A549 treated with GW870086 at 1 μM for 4 hours (cell line): Measurements from ENCODE around the gene M1AP. TPM values are rescaled to one million over a fixed set of nuclear protein-coding genes. Genes with fewer than 3 reads are reported as not detected.

Source experiments
- total RNA-seq: library from RNA; stranded (reverse); fragments of 200-300 nt; extraction: Qiagen RNA extraction; gene quantifications from 5 replicates; pipeline ENCODE4 v1.2.3, GENCODE V29; 2022; ENCODE audit warnings: low read depth

M1AP gene
- not detected in 5 replicates for total RNA-seq

GRCh38 chr2:74648009-74648443 is at the start of gene M1AP:
M1AP (minus strand) TSS chr2:74648330; CDS start chr2:74640275, 8,055 bp downstream.

GRCh38 chr2:74653985-74654882 is 6.1 kb upstream of the M1AP start, which contains the start of gene SEMA4F:
SEMA4F (plus strand) TSS chr2:74654247; CDS start chr2:74654377, 130 bp downstream.

GRCh38 chr2:74553892-74554819 is 94.0 kb downstream of the M1AP start, which contains the start of the genes DOK1 and LOXL3:
DOK1 (plus strand) TSS chr2:74554720; CDS start chr2:74554755, 35 bp downstream.
LOXL3 (minus strand) TSS chr2:74553942; CDS start chr2:74552634, 1,308 bp downstream.

GRCh38 chr2:74529357-74530238 is 118.5 kb downstream of the M1AP start, which contains the start of the genes AUP1 and HTRA2:
AUP1 (minus strand) TSS chr2:74529706; CDS start chr2:74529629, 77 bp downstream.
HTRA2 (plus strand) TSS chr2:74529933; CDS start chr2:74530007, 74 bp downstream.

GRCh38 chr2:74525717-74526648 is 122.1 kb downstream of the M1AP start, which contains the start of gene DQX1:
DQX1 (minus strand) TSS chr2:74526231; CDS start chr2:74525729, 502 bp downstream.

GRCh38 chr2:74514368-74515270 is 133.5 kb downstream of the M1AP start, which contains the start of gene TLX2:
TLX2 (plus strand) TSS chr2:74514450; CDS start chr2:74514807, 357 bp downstream.

Other genes starting within 250 kb of the M1AP start
- 2.2 to 4.1 TPM (median 3.2 TPM) in 5 replicates for gene C2orf81, start 226.7 kb downstream of the M1AP start, total RNA-seq
- gene WDR54, start 226.6 kb downstream of the M1AP start, total RNA-seq = 77.2 to 90.3 TPM (median 87.1 TPM) in 5 replicates
- 18.8 to 25.6 TPM (median 24.2 TPM) in 5 replicates for gene RTKN, start 206.4 kb downstream of the M1AP start, total RNA-seq
- 35.2 to 52.1 TPM (median 48.0 TPM) in 5 replicates for gene INO80B, start 193.2 kb downstream of the M1AP start, total RNA-seq
- gene WBP1, start 189.9 kb downstream of the M1AP start, total RNA-seq = 46.5 to 84.4 TPM (median 78.3 TPM) in 5 replicates
- gene MOGS, start 182.9 kb downstream of the M1AP start, total RNA-seq = 42.0 to 54.4 TPM (median 51.5 TPM) in 5 replicates
- gene MRPL53, start 175.7 kb downstream of the M1AP start, total RNA-seq = 112 to 151 TPM (median 135 TPM) in 5 replicates
- gene CCDC142, start 165.3 kb downstream of the M1AP start, total RNA-seq = 11.7 to 14.4 TPM (median 13.1 TPM) in 5 replicates
- gene TTC31, start 165.2 kb downstream of the M1AP start, total RNA-seq = 13.3 to 18.3 TPM (median 16.5 TPM) in 5 replicates
- 1.8 to 4.3 TPM (median 3.0 TPM) in 5 replicates for gene LBX2, start 148.7 kb downstream of the M1AP start, total RNA-seq
- 29.9 to 37.9 TPM (median 34.5 TPM) in 5 replicates for gene PCGF1, start 140.6 kb downstream of the M1AP start, total RNA-seq
- 0.19 to 0.36 TPM (median 0.28 TPM) in 5 replicates for gene TLX2, start 133.9 kb downstream of the M1AP start, total RNA-seq
- 0.05 to 0.42 TPM (median 0.08 TPM) in 4 of 5 replicates, not detected in the other for gene DQX1, start 122.1 kb downstream of the M1AP start, total RNA-seq
- gene AUP1, start 118.6 kb downstream of the M1AP start, total RNA-seq = 191 to 256 TPM (median 237 TPM) in 5 replicates
- gene HTRA2, start 118.4 kb downstream of the M1AP start, total RNA-seq = 31.9 to 41.6 TPM (median 37.7 TPM) in 5 replicates
- 0.21 to 0.64 TPM (median 0.37 TPM) in 5 replicates for gene LOXL3, start 94.4 kb downstream of the M1AP start, total RNA-seq
- gene DOK1, start 93.6 kb downstream of the M1AP start, total RNA-seq = 3.6 to 5.5 TPM (median 4.1 TPM) in 5 replicates
- gene SEMA4F, start 5.9 kb upstream of the M1AP start, total RNA-seq = 8.1 to 12.2 TPM (median 10.4 TPM) in 5 replicates
- 0.71 to 1.2 TPM (median 0.93 TPM) in 5 replicates for gene HK2, start 185.8 kb upstream of the M1AP start, total RNA-seq